H54 (cell line): ENCODE data around the gene HELZ.

ENCODE experiments used
- DNase-seq: peaks from one replicate; pipeline ENCODE4 v3.0.0; 2011; ENCODE audit warnings: low spot score, mixed read lengths; ENCODE audit not compliant: insufficient read length
- FAIRE-seq: peaks from 3 replicates; lab custom pipeline; 2011; peaks lifted over from hg19 to GRCh38; lab: Jason Lieb, UNC
- POLR2A ChIP-seq: IDR thresholded peaks from 2 replicates; pipeline ENCODE4 v1.6.1; 2011; ENCODE audit warnings: low read depth, mild to moderate bottlenecking, low read length

Gene HELZ

GRCh38 chr17:67248291-67248690 lies 3.3 kb upstream of the HELZ start:
- DNase-seq (no peak), FAIRE-seq (no peak)
- TF ChIP-seq POLR2A: no peak

DNA sequence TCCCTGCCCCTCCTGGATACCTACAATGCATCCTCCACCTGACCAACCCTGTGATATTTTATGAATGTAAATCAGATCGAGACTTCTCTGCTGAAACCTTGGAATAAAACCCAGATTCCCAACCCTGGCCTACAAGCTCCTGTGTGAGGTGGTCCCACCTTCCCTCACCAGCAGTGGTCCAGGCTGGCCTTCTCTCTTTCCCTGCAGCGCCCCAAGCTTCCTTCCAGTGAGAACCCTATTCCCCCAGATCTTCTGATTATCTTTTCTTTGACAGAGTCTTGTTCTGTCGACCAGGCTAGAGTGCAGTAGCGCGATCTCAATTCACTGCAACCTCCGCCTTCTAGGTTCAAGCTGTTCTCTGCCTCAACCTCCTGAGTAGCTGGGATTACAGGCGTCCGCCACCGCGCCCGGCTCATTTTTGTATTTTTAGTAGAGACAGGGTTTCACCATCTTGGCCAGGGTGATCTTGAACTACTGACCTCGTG lies 2.5 kb upstream of the HELZ start:
- TF ChIP-seq POLR2A: no peak
- DNase-seq: no peak
- no peak for FAIRE-seq

- FAIRE-seq (peak; percentile 96), DNase-seq (peak; percentile 91)
- TF ChIP-seq POLR2A: no peak
Observed at GRCh38 chr17:67246653-67247415, 1.8 kb upstream of the HELZ start.

DNA sequence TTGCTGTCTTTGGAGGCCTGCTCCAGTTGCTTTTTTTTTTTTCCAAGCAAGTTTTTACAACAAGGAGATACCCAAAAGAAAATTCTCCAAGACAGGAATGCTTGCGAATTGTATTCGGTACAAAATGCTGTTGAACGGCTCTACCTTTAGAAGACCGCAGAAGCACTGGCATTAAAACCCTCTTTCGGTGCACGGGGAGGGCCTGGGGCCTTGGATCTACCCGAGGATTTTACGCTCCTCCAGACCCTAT lies 1.3 kb upstream of the HELZ start:
- DNase-seq (no peak), FAIRE-seq (no peak)
- no peak for TF ChIP-seq POLR2A

GRCh38 chr17:67245694-67246402 lies 852 bp upstream of the HELZ start:
- FAIRE-seq (no peak), DNase-seq (no peak)
- TF ChIP-seq POLR2A: no peak

GRCh38 chr17:67244431-67245072 lies 444 bp downstream of the HELZ start:
- no peak for TF ChIP-seq POLR2A
- DNase-seq (peak; percentile 25), FAIRE-seq (no peak)

DNA sequence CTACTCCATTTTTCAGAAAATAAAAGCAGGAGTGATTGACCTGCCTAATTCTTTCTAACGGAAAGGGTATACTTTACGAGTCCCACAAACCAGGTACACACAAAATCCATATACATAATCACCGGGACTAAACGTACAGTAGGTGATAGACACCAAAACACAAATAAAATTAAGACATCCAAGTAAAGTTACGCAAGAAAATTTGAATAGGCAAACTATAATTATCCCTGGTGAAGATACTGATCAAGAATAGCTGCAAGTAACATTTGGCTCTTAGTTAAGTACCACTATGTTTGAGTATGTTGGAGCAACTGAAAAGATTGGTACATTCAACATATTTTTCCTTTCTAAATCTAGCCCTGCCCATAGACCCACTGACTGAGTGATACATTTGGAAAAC lies 1.7 kb downstream of the HELZ start:
- DNase-seq (no peak), FAIRE-seq (peak; percentile 57)
- TF ChIP-seq POLR2A: no peak

DNA sequence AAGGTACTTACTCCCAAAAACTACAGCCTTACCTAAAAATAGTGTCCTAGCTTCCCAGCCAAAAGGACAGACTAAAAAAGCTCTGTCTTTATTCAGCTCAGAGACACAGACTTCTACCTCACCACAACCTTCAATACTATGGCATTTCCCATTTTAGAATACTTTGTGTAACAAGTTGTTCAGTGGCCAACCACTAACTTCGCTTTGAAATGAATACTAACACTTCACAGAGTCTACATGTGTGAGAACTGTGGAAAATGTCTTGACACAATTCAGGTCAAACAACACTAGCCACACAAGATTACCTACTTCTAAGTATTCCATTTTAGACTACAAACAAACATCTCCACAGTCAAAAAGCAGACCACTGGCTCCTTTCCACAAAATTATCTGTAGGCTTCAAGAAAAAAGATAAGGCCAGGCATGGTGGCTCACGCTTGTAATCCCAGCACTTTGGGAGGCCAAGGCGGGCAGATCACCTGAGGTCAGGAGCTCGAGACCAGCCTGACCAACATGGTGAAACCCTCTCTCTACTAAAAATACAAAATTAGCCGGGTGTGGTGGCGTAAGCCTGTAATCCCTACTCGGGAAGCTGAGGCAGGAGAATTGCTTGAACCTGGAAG lies 3.2 kb downstream of the HELZ start:
- peak; percentile 57 for FAIRE-seq
- no peak for TF ChIP-seq POLR2A
- no peak for DNase-seq

- FAIRE-seq: peak; percentile 38
- TF ChIP-seq POLR2A: no peak
- DNase-seq: no peak
Observed at GRCh38 chr17:67239597-67239996, 5.4 kb downstream of the HELZ start.

DNA sequence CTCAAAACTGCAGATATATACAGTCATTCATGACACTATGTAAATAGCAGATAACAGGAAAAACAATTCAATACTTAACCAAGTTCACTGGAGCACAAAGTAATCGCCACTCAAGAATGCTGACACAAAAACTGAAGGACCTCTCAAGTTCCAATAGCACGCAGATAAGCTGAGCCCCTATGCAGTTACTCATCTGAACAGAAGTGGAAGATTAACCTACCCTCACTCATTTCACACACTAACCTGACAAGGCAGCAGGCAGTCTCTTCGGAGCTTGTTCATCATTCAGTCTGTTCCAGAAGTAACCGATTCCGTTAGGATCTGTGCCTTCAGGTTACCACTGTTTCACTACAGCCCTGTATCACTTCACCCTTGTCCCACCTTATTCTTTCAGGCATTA lies 6.0 kb downstream of the HELZ start:
- FAIRE-seq: peak; percentile 27
- no peak for TF ChIP-seq POLR2A
- no peak for DNase-seq

- FAIRE-seq (no peak), DNase-seq (no peak)
- no peak for TF ChIP-seq POLR2A
Observed at GRCh38 chr17:67232441-67232840, 12.6 kb downstream of the HELZ start.

GRCh38 chr17:67229109-67229955 lies 15.7 kb downstream of the HELZ start:
- no peak for FAIRE-seq
- no peak for TF ChIP-seq POLR2A
- DNase-seq: no peak

DNA sequence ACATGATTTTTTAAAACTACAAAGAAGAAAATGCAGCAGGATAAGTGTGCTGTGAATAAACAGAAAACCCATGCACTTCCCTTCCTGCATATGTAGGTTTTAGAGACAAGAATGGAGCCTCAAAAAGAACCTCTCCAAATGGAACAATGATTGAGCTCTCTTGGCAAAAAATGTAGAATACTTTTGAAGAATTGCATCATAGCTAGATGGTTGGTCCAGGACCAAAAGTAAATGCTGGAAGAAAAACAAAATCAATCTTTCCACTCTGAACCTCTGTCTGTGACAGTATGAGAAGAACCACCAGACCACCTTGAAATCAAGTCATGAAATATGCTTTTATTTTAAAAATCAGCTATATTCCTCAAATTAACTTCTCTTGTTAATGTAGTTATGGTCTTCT lies 17.5 kb downstream of the HELZ start:
- TF ChIP-seq POLR2A: no peak
- no peak for FAIRE-seq

More for the DNA sequence above, 17.5 kb downstream of the HELZ start:
- DNase-seq: no peak
